Measurements from ENCODE around the gene C9orf85.

GRCh38 chr9:71975833-71976232 lies 64.4 kb downstream of the C9orf85 start:
- TF ChIP-seq CTCF (IDR thresholded peaks at IDR 0.05) (no peak), POLR2A (IDR thresholded peaks at IDR 0.05) (no peak), POLR2AphosphoS5 (IDR thresholded peaks at IDR 0.05) (no peak), EP300 (IDR thresholded peaks at IDR 0.05) (no peak)

All from upper lobe of left lung (tissue), 4 donors.